Measurements from ENCODE around the gene TJAP1. TPM values are rescaled to one million over a fixed set of nuclear protein-coding genes. Genes with fewer than 3 reads are reported as not detected.

The TJAP1 gene
- polyA plus RNA-seq, 1 donor from 2014 or later: 11.4 TPM

DNA sequence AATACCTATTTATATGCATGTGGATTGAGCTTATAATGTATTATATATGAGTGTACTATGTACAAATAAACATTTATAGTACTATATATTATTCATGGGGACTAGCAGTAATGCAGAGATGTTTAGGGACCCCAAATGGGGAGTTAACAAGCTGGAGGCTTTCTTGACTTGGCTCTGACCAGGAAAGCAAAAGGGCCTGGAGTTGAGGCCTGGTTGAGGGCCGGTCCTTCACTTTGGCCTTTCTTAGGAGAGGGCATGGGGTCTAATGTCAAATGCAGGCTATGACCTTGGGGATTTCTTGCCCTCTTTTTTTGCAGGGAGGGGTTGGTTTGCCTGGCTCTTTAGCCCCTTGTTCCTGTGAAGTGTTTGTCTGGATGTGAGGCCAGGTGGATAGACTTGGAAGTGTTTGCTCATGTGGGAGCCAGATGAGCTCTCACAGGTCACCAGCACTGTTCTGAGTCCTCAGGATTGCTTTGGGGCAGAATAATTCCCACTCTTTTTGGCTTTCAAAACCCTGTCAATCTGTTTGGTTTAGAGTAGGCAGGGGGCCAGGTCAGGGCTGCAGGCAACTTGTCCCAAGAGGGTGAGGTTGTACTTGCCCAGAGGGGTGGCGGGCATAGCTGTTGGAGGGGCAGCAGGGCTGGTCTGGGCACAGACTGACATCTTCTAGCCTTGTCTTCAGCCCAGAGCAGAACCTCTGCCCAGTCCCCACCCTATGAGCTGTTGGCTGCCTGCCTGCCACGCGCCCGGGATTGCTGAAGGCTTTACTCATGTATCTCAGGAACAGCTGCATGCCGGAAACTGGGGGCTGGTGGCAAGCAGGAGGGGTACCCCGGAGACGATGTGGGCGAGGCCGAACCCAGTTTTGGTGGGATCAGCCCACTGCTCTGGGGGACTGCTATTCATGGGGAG is 14.6 kb downstream of the TJAP1 start:
- no peaks in the 10 kb centered on the region for H3K9me3 ChIP-seq (ENCODE audit: low read length)
- H3K4me3 ChIP-seq (ENCODE audit: low read length): no peak overlapping the region
- no peaks in the 10 kb centered on the region for H3K36me3 ChIP-seq (ENCODE audit: insufficient read depth, low read length)
- H3F3A ChIP-seq (ENCODE audit: insufficient read depth, low read length, poor library complexity, severe bottlenecking): no peaks in the 10 kb centered on the region
- no peak overlapping the region for H3K4me2 ChIP-seq (ENCODE audit: low read length)
- no peaks in the 10 kb centered on the region for H4K20me1 ChIP-seq (ENCODE audit: insufficient read depth)
- no peak overlapping the region for H3K9ac ChIP-seq (ENCODE audit: low read length)
- TF ChIP-seq EP300 (conservative IDR thresholded peaks at IDR 0.05; ENCODE audit: poor library complexity, severe bottlenecking) (no peak), MXI1 (conservative IDR thresholded peaks at IDR 0.05; ENCODE audit: poor library complexity, severe bottlenecking) (no peak), POLR2AphosphoS5 (IDR thresholded peaks at IDR 0.05) (no peak), SMC3 (conservative IDR thresholded peaks at IDR 0.05; ENCODE audit: poor library complexity) (no peak), EZH2 (IDR thresholded peaks at IDR 0.05; ENCODE audit: borderline replicate concordance, insufficient read depth, low read length, poor library complexity, severe bottlenecking) (no peak)
- TF ChIP-seq, protein P1, sequence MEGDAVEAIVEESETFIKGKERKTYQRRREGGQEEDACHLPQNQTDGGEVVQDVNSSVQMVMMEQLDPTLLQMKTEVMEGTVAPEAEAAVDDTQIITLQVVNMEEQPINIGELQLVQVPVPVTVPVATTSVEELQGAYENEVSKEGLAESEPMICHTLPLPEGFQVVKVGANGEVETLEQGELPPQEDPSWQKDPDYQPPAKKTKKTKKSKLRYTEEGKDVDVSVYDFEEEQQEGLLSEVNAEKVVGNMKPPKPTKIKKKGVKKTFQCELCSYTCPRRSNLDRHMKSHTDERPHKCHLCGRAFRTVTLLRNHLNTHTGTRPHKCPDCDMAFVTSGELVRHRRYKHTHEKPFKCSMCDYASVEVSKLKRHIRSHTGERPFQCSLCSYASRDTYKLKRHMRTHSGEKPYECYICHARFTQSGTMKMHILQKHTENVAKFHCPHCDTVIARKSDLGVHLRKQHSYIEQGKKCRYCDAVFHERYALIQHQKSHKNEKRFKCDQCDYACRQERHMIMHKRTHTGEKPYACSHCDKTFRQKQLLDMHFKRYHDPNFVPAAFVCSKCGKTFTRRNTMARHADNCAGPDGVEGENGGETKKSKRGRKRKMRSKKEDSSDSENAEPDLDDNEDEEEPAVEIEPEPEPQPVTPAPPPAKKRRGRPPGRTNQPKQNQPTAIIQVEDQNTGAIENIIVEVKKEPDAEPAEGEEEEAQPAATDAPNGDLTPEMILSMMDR (IDR thresholded peaks at IDR 0.05; ENCODE audit: poor library complexity, severe bottlenecking): no peak
- TF ChIP-seq, protein P2, sequence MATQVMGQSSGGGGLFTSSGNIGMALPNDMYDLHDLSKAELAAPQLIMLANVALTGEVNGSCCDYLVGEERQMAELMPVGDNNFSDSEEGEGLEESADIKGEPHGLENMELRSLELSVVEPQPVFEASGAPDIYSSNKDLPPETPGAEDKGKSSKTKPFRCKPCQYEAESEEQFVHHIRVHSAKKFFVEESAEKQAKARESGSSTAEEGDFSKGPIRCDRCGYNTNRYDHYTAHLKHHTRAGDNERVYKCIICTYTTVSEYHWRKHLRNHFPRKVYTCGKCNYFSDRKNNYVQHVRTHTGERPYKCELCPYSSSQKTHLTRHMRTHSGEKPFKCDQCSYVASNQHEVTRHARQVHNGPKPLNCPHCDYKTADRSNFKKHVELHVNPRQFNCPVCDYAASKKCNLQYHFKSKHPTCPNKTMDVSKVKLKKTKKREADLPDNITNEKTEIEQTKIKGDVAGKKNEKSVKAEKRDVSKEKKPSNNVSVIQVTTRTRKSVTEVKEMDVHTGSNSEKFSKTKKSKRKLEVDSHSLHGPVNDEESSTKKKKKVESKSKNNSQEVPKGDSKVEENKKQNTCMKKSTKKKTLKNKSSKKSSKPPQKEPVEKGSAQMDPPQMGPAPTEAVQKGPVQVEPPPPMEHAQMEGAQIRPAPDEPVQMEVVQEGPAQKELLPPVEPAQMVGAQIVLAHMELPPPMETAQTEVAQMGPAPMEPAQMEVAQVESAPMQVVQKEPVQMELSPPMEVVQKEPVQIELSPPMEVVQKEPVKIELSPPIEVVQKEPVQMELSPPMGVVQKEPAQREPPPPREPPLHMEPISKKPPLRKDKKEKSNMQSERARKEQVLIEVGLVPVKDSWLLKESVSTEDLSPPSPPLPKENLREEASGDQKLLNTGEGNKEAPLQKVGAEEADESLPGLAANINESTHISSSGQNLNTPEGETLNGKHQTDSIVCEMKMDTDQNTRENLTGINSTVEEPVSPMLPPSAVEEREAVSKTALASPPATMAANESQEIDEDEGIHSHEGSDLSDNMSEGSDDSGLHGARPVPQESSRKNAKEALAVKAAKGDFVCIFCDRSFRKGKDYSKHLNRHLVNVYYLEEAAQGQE (IDR thresholded peaks at IDR 0.05; ENCODE audit: borderline replicate concordance): no peak
- no peaks in the 10 kb centered on the region for H3K9me2 ChIP-seq (ENCODE audit: insufficient read depth, low read length)
- no peak overlapping the region for H3K27ac ChIP-seq (ENCODE audit: low read length)
- no peaks in the 10 kb centered on the region for H3K79me2 ChIP-seq (replicated peaks; ENCODE audit: insufficient read depth, low read length)
- no peaks in the 10 kb centered on the region for H3K27me3 ChIP-seq (ENCODE audit: insufficient read depth, low read depth, low read length)
- no peak overlapping the region for H2AFZ ChIP-seq (ENCODE audit: low read depth, low read length)

- TF ChIP-seq EP300 (conservative IDR thresholded peaks at IDR 0.05; ENCODE audit: poor library complexity, severe bottlenecking): no peak
- no peak for TF ChIP-seq POLR2AphosphoS5 (IDR thresholded peaks at IDR 0.05)
- TF ChIP-seq TAF1 (IDR thresholded peaks at IDR 0.05; ENCODE audit: low read depth): no peak
- no peak for TF ChIP-seq MXI1 (conservative IDR thresholded peaks at IDR 0.05; ENCODE audit: poor library complexity, severe bottlenecking)
- TF ChIP-seq EZH2 (IDR thresholded peaks at IDR 0.05; ENCODE audit: borderline replicate concordance, insufficient read depth, low read length, poor library complexity, severe bottlenecking): no peak
- TF ChIP-seq, protein P2 (IDR thresholded peaks at IDR 0.05; ENCODE audit: borderline replicate concordance): no peak
- TF ChIP-seq SMC3 (conservative IDR thresholded peaks at IDR 0.05; ENCODE audit: poor library complexity): no peak
- TF ChIP-seq, protein P1 (IDR thresholded peaks at IDR 0.05; ENCODE audit: poor library complexity, severe bottlenecking): no peak
- TF ChIP-seq RAD21 (conservative IDR thresholded peaks at IDR 0.05): no peak
- no peaks in the 10 kb centered on the region for H3K27me3 ChIP-seq (ENCODE audit: insufficient read depth, low read depth, low read length)
- H3K4me3 ChIP-seq (ENCODE audit: low read length): no peak overlapping the region
- no peaks in the 10 kb centered on the region for H3K36me3 ChIP-seq (ENCODE audit: insufficient read depth, low read length)
- no peaks in the 10 kb centered on the region for H3K9me3 ChIP-seq (ENCODE audit: low read length)
- H3K9ac ChIP-seq (ENCODE audit: low read length): no peak overlapping the region
- H3K9me2 ChIP-seq (ENCODE audit: insufficient read depth, low read length): no peaks in the 10 kb centered on the region
- no peak overlapping the region for H3K27ac ChIP-seq (ENCODE audit: low read length)
- no peak overlapping the region for H2AFZ ChIP-seq (ENCODE audit: low read depth, low read length)
- no peaks in the 10 kb centered on the region for H3F3A ChIP-seq (ENCODE audit: insufficient read depth, low read length, poor library complexity, severe bottlenecking)
- H3K4me2 ChIP-seq (ENCODE audit: low read length): no peak overlapping the region
- H4K20me1 ChIP-seq (ENCODE audit: insufficient read depth): no peaks in the 10 kb centered on the region
- H3K79me2 ChIP-seq (replicated peaks; ENCODE audit: insufficient read depth, low read length): no peaks in the 10 kb centered on the region
Observed at GRCh38 chr6:43492673-43493072, 15.3 kb downstream of the TJAP1 start.
